ENCODE results near the gene SLC6A9. TPM values are rescaled to one million over a fixed set of nuclear protein-coding genes. Genes with fewer than 3 reads are reported as not detected.

The SLC6A9 gene
- total RNA-seq, 1 experiment from 2014 or later, result 0.40 TPM

DNA sequence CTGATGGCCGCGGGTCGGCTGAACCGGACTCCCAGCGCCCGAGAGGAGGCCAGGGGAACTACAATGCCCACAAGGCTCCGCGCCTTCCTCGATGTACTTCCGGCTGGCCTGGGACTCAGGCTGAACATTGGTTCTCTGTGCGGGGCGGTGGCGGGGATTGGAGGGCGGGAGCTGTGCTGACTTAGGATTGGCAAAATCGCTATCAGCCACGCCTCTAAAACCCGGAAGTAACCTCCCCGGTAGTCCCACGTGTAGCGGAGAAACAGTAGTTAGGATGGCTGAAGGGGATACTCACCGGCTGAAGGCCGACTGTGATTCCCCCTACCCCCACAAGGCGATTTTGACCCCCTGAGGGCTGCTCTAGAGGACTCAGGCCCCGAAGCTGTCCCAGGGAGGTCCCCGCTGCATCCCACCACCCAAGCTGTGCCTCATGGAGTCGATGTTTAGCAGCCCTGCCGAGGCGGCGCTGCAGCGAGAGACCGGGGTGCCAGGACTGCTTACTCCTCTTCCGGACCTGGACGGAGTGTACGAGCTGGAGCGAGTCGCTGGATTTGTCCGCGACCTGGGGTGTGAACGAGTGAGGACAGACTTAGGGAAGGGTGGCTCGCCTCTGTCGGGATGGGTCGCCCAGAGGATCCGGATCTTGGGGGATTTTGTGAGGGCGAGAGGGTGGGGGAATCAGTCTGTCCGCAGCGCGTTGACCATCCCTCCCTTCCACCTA lies 61.4 kb downstream of the SLC6A9 start, which contains the start of gene DPH2:
TSS of gene DPH2 (plus strand) at position 265 of the 721 bp plus-strand sequence. CDS start at position 431, 166 bp downstream.
- peak; percentile 95 for DNase-seq (ENCODE audit: low spot score)

DNA sequence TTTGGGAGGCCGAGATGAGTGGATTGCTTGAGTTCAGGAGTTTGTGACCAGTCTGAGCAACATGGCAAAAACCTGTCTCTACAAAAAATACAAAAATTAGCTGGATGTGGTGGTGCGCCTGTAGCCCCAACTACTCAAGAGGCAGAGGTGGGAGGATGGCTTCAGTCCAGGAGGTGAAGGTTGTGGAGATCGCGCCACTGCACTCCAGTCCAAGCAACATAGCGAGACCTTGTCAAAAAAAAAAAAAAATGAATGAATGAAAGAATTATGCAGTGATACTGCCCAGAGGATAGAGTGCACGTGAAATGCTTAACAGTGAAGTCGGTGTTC lies 61.9 kb downstream of the SLC6A9 start:
- DNase-seq (ENCODE audit: low spot score), result no peak

DNA sequence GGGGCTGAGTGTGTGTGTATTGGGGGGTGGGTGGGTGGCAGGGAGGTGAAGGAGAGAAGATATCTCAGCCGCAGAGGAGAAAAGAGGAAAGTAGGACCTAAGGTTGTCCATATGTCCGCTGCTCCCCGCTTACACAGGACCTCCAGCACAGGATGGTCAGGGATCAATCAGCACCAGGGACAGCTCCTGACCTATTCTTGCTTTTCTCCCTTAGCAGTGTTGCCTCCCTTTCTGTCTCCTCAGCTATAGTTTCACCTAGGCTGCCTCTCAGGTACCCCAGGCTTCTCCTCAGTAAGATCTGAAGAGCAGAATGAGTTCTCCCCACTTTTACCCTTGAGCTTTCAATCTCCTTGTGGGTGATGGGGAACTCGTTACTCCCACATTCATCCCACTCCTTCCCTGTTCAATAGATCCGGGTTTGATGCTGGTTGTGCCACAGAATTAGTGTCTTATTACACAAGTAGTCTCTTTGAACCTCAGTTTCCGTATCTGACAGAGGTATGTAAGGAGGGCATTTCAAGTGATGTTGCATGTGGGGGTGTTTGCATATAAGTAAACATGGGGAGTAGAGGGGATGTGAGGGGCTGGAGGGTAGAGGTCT lies 62.8 kb downstream of the SLC6A9 start:
- DNase-seq (ENCODE audit: low spot score), result peak; percentile 40

DNA sequence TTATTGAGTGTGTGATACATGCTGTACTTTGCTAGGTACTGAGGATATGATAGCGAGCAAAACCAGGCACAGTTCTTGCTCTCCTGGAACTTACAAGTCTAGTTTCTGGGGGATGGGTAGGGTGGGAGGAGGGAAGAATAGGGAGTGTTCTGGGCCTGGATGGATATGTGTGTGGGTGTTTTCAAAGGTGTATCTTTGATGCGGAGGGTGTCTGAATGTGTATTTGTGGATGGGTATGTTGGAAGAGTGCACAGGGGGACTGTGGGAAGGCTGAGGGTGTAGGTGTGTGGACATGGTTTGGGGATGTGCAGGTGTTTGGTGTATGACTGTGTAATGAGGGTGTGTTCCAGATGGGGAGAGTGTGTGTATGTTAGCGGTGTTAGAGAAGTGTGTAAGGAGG lies 65.9 kb downstream of the SLC6A9 start:
- DNase-seq (ENCODE audit: low spot score), result no peak

DNA sequence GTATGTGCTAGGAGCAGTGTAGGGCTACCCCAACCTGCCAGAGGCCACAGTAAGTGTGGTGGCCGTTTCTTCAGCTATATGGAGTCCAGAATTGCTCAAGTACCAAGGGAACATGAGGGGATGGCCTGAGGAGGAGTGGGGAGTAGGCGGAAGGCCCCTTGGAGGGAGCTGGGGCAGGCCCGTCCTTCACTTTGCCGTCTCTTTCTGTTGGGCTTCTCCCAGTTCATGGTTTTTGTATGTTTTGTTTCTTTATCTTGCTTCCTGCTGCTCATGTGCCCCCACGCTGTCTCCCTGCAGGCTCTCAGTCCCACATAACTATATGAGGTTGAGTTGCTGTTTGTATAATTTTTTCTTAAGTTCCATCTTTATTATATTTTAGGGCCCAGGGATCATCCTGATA lies 67.4 kb downstream of the SLC6A9 start:
- DNase-seq (ENCODE audit: low spot score), result no peak

DNA sequence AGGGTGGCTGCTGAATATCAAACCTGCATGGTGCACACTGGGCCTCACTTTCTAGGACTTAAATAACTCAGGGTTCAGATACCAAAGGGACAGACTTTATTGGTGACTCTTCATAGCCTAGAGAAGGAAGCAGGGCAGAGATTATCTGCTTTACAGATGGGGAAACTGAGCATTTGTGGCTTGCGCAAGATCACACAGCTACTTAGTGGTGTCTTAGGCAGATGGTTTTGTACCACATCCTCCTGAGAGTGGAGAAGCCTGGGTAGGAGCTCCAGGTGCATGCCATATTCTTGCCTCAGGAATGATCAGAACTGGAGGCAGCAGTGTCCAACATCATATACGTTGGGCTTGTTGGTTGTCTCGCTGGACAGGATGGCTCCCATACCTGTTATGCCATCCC lies 68.3 kb downstream of the SLC6A9 start:
- DNase-seq (ENCODE audit: low spot score), result no peak

DNA sequence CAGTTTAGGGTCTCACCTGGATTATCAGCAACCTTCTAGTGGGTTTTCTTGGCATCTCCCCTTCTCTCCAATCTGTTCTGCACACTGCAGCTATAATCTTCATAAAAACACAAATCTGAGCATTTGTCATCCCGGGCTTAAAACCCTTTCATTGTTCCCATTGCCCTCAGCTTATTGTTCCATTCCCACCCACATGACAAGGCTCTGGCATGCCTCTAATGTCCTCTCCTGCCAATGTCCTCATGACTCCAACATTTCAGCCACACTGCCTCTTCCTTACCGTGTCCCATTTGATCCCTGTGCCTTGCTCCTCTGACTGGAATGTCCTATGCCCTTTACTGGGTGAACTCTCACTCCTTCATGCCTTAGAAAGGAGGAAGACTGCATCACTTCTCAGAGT lies 68.9 kb downstream of the SLC6A9 start:
- no peak for DNase-seq (ENCODE audit: low spot score)

DNA sequence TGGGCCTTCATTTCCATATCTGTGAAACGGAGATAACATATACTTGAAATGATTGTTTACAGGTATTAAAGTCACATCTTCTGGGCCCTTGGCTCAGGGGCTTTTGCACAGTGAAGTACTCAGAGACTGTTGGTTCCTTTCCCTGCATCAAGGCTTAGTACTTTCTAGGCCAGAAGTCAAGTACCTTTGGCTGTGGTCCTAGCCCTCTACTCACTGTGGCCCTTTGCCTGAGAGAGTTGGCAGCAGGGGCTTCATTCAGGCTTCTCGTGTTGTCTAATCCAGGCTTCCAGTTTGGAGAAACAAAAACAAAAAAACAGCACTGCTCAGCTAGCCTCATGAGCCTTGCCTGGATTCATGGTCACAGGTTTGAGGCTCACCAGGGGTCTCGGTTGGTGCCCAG lies 69.6 kb downstream of the SLC6A9 start:
- DNase-seq (ENCODE audit: low spot score), result no peak

DNA sequence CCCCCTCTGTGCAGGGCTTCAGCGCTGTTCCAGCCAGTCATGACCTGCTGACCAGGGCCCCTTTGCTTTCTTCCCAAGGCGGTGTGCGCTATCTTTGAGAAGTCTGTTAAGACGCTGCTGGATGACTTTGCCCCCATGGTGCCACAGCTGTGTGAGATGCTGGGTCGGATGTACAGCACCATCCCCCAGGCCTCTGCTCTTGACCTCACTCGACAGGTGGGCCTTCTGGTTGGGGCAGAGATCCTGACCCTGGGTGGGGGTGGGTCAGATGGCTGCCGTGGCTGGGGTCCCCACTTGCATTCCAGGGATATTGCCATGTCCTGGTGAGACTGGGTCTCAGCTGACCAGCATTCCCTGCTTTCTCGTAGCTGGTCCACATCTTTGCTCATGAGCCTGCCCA lies 70.5 kb downstream of the SLC6A9 start:
- no peak for DNase-seq (ENCODE audit: low spot score)

DNA sequence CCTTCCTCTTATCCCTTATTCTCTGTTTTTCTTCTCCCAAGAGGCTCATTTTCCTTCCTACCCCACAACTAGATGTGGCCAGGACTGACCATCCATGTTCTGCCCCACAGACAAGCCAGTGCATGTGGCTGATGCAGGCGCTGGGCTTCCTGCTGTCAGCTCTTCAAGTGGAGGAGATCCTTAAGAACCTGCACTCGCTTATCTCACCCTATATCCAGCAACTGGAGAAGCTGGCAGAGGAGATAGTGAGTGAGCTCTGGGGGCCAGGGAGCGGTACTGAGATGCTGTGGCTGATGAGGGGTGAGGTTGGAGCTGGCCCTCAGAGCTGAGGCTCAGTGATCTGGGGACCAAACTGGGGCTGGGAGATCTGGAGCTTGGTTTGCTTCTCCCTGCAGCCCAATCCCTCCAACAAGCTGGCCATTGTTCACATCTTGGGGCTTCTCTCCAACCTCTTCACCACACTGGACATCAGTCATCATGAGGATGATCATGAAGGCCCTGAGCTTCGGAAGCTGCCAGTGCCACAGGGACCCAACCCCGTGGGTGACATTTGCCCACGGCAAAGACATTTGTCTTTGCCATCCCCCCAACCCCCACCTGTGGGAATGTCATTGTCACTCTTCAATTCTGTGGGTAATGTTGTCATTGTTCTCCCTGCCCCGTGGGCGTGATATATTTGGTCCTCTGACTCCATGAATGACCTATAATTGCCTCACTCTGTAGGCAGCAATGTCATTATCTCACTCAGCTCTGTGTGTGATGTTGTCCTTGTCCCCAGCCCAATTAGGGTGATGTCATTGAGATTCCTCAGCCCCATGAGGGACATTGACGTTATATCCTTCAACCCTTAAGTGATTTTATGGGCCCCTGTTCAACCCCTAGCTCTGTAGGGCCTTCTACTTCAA lies 72.7 kb downstream of the SLC6A9 start:
- DNase-seq (ENCODE audit: low spot score), result no peak

DNA sequence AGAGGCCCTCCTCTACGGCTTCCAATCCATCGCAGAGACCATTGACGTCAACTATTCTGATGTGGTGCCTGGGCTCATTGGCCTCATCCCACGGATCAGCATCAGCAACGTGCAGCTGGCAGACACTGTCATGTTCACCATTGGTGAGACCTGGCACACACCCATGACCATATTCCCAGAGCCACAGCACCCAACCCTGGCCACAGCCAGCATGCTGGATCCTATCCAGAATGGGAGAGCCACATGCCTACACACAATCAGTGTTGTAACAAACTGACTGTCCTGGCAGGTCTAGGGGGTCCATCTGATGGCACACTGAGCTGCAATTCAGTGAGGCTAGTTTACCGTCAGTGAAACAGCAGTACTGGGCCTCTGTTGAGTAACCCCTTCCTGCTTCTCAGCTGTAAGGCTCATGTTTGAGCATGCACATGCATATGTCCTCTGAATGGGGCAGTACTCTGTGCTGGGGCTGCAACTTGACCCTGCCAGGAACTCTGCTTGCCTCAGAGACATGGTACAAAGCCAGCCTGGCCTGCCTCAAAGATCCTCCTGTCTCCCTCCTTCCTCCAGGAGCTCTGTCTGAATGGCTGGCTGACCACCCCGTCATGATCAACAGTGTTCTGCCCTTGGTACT lies 73.7 kb downstream of the SLC6A9 start:
- DNase-seq (ENCODE audit: low spot score), result no peak

DNA sequence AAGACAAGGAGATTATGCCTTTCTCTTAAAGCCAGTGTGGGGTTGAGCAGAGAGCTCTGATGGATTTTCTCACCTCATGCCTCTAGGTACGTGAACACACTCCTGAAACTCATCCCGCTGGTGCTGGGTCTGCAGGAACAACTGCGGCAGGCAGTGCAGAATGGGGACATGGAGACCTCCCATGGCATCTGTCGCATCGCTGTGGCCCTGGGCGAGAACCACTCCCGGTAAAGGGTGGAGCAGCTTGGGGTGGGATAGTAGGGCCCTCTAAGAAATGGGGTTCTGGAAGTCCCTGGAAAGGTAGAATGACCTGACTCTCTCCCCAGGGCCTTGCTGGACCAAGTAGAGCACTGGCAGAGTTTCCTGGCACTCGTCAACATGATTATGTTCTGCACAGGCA lies 75.0 kb downstream of the SLC6A9 start:
- DNase-seq (ENCODE audit: low spot score), result no peak

DNA sequence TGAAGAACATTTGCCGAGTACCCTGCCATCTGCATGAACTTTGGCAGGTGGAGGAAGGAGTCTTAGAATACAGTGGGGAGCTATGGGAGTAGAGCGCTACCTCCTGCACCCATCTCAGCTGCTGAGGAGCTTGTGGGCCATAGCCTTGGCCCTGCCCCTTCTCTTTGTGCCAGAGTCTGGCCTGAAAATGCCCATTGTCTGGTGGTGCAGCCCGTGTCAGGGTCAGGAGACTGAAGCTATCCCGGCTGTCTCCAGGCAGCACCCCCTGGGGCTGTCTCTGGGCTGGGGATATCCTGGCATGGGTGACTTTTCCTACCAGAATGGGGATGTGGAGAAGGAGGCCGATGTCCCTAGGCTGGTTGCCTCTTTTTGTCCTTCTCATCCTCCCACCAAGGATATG lies 77.2 kb downstream of the SLC6A9 start:
- DNase-seq (ENCODE audit: low spot score), result no peak

DNA sequence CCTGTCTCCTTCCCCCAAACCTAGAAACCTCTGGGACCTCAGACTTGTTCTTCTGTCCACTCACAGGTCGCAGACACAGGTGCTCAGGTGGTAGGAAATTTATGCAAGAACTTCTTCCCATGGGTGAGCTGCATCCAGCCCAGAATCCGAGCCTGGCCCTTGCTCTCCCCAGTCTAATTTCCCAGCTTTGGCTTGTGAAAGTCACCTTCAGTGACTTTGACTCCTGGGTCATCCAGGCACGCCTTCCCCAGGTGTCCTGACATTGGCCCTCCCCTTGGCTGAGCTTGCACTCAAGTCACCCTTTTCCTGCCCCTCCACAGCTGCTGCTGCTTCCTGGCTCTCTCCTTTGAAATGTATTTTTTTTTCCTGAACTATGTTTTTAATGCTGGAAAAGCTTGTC lies 77.9 kb downstream of the SLC6A9 start:
- DNase-seq (ENCODE audit: low spot score), result no peak

DNA sequence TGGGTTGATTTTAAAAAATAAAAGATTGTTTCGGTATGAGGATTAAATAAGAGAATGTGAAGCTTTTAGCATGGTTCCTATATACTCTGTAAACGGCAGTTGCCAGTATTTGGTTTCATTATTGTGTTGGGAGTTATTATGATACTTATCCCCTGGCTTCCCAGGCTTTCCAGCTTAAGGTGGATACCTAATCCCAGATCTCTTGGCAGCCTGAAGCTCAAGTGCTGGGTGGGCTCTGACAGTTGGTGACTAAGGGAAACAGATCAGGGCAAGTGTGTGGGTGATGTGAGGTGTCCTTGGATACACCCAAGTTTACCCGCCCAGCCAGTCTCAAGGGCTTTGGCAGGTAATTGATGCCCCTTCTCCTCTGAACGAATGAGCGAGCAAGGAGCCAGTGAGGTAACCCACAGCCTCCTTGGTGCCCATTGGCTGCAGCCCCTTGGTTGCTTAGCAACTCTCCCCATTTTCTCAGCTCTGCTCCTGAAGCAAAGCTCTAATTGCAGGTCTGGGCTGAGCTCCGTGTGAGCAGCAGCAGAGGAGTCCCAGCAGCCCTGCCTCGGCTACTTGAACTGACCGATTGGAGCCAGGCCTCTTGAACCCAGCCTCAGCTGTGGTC lies 78.4 kb downstream of the SLC6A9 start:
- DNase-seq (ENCODE audit: low spot score), result no peak

DNA sequence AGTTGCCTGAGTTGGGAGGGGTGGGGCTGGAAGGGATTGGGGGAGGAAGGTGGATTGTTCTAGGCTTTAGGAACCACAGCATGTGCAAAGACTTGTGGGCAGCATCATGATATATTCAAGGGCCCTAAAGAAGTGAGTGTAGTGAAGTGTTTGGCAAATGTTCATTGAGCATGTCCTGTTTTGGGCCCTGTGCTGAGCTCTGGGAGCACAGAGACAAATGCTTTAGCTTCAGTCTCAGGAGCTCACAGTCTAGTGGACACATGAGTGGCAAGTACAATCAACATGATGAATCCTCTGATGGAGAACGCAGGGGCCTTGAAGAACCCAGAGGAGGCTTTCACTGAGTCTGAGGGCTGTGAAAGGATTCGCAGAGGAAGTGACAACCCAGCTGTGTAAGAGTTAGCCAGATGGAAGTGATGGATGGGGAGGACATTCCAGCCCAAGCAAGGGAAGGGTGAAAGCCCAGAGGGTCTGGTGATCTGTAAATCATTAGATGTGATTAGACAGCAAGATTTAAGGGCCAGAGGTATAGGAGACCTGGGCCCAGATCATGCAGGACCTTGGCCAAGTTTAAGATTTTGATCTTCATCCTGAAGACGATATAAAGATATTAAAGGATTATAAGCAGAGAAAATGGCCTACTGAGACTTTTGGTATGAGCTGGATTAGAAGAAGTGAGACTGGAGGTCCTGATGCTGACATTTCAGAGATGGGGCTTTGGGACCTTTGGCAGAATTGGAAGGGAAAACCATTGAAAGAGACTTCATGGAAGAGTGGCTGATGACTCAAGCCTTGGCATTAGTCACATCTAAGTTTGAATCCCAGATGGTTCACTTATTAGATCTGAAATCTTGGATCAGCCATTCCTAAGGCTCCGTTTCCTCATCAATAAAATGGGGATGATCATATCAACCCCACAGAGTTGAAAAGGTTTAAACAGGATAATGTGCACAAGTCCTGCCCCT lies 80.0 kb downstream of the SLC6A9 start:
- DNase-seq (ENCODE audit: low spot score), result no peak

DNA sequence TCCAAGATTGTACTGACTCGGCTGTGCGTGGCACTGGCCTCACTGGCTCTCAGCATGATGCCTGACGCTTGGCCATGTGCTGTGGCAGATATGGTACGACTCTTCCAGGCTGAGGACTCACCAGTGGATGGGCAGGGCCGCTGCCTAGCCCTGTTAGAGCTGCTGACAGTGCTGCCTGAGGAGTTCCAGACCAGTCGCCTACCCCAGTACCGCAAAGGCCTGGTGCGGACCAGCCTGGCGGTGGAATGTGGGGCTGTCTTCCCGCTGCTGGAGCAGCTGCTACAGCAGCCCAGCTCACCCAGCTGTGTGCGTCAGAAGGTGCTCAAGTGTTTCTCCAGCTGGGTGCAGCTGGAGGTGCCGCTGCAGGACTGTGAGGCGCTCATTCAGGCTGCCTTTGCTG lies 81.6 kb downstream of the SLC6A9 start:
- DNase-seq (ENCODE audit: low spot score), result no peak

DNA sequence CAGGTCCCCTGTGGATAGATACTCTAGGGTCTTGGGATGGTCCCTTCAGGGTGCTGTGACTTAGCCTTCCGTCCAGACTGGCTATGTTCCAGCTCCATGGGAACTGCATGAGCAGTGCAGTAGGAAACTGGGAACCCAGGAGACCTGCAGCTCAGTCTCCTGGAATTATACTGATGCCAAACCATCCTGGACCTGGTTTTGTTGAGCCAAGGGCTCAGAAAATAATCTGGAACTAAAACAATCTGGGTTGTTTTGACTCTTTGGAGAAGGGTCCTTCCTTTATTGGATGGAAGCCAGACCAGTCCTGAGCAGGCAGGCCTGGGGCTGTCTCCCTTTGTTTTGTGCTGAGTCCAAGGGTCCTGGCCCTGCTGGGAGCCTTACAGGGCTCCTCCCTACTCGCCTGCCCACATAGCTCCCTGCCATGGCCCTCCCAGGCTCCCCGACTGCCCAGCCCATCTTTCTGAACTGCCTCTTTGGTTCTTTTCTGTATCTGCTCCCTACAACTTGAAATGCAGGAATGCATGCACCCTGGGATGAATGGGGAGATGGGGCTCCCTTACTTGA lies 83.3 kb downstream of the SLC6A9 start:
- DNase-seq (ENCODE audit: low spot score), result no peak

DNA sequence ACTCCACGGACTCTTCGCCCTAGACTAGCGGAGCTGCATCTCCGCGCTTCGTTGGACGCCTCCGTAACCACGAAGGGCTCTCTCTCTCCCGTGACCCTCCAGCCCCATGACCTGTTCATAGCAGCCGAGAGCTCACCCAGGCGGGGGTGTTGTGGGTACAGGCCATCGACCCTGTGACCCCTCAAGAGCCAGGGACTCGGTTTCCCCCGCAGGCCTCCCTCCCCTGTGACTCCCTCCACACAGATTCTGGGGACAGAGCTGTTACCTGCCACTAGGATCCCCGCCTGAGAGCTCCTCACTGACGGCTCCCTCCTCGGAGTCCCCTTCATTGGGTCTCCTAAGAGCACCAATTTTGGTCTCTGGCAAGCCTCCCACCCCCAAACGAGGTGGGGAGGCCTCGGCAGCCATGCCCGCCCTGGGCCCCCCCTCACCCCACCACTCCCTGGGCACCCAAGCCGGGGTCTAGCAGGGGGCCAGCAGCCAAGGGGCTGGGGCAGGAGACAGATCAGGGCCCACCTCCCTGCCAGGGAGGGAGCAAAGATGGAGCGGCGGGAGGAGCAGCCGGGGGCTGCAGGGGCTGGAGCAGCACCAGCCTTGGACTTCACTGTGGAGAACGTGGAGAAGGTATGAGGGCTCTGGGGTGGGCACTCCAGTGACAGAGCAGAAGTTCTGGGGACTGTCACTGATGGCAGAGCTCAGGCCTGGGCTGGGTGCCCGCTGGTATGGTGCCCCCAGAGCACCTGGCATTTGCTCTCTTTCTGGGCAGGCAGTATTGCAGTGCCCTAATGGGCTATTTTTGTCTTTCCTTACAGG lies 84.0 kb downstream of the SLC6A9 start:
- DNase-seq (ENCODE audit: low spot score), result no peak

Measured in A172 (cell line).